Kidney glomerular epithelial cell (primary cell): ENCODE results near the gene DSP.

Source experiments
- DNase-seq: peaks from one replicate; lab custom pipeline; 2025; lab: John Stamatoyannopoulos, UW

Gene DSP

DNA sequence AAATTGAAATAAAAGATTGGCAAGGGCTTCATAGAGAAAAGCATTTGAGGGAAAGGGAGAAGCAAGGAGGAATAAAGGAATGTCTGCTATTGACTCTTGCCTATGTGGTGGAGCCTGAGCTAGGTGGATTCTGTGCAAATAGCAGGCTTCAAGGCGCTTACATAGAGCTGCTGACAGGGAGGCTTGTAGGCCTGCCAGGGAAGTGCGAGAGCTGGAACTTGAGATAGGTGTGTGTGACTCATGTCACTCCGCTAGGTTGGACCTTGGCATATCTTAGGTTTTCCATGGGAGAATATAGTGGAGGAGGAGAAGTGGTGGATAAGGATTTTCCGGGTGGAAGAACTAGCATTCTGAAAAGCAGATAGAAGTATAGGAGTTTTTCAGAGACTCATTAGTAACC is 62.5 kb downstream of the DSP start:
- no peak for DNase-seq

DNA sequence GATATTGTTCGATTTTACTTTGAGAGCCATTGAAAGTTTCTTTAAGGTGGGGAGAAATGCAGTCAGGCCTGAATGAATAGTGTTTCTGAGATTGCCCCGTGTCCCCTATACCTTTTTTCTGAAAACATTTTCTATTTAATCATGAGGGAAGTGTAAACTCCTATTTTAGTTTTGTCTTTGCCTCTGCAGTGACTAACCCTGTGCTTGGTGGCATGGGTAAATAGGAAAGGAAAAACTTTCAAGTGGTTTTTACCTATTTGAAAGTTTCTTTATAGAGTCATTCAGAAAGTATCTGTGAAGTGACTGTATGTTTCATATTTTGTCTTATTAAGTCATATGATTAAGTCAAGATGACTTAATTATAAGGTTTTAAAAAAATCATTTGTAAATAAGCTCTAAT is 63.0 kb downstream of the DSP start:
- no peak for DNase-seq

DNA sequence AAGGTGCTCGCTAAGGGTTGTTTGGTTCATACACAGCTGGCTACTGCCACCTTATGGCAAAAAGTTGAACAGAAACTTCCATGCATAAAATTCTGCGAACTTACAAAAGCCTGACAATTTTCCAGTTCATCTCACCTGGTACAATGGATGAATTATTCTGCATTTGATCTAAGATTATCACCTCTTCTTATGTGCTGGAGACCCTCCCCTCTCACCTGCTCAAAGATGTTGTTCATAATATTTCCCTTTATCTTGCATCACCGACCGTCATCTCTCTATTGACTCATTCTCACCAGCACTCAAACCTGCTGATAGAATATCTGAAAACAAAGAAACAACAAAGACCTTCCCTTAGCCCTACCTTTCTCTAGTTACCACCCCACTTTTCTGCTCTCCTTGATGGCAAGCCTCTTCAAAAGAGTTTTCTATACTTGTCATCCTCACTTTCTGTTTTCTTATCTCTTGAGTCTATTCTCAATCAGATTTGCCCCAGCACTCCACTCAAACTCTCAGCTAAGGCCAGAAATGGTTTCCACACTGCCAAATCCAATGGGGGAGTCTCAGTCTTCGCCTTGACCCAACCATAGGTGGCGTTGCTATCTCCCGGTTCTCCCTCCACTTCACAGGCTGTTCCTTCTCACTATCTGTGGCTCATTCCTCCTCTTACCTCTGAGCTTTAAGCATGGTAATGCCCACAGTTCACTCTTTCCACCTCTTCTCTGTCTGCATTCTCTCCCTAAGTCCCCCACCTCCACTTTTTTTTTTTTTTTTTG is 74.3 kb downstream of the DSP start:
- peak; percentile 71 for DNase-seq

DNA sequence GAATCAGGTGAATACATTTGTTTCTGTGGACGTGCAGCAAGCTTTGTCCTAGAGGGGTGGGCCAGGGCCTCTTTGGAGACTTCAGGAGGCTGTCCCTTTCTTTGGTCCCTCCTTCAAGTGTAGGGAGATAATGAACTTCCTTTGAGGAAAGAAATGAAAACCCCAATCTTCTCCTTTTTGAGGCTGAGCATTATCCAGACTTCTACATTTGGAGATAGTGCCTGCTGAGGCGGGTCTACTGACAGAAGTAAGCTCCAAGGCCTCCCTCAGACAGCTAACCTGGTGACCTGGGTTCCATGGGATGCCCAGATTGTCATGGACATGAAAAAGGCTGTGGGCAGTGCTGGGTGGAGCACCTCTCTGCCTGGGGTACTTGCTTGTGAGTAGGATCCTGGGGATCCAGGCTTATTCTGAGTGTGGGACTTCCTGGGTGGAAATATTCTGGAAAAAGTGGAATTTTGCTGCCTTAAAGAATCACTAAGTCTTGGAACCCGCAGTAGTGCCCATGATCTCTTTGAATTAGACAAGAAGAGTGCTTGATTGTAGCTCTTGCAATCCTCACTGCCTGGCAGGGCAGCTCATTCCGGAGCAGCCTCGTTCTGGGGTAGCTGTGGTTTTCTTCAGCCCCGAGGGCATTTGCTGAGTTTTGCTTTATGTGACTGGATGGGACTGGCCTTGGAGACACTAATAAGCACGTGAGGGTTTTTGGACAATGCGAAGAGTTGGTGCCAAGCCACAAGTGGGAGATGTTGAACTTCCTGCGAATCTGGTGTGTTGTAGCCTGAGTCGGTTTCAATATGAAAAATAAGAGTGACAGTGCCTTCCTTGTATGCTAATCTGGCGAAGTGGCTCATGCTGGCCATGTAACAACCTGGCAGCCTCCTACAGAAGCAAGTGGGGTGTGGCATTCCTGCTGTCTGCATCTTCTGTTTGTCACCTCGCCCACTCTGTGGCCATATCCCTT is 76.6 kb downstream of the DSP start:
- DNase-seq: no peak

DNA sequence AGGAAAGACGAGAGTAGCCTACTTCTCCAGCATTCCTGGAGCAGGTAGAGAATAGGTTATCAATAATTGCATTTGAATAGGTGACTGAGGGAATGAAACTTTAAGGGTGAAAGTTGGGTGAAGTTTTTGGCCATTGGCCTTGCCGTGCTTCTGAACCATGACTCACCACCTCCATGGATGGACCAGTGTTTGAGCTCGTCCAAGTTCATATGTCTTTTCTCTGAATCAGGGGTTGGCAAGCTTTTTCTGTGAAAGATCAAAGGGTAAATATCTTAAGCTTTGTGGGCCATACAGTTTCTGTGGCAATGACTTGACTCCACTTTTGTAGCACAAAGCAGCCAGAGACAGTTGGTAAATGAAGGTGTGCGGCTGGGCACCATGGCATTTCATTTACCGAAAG is 80.3 kb downstream of the DSP start:
- DNase-seq: no peak

DNA sequence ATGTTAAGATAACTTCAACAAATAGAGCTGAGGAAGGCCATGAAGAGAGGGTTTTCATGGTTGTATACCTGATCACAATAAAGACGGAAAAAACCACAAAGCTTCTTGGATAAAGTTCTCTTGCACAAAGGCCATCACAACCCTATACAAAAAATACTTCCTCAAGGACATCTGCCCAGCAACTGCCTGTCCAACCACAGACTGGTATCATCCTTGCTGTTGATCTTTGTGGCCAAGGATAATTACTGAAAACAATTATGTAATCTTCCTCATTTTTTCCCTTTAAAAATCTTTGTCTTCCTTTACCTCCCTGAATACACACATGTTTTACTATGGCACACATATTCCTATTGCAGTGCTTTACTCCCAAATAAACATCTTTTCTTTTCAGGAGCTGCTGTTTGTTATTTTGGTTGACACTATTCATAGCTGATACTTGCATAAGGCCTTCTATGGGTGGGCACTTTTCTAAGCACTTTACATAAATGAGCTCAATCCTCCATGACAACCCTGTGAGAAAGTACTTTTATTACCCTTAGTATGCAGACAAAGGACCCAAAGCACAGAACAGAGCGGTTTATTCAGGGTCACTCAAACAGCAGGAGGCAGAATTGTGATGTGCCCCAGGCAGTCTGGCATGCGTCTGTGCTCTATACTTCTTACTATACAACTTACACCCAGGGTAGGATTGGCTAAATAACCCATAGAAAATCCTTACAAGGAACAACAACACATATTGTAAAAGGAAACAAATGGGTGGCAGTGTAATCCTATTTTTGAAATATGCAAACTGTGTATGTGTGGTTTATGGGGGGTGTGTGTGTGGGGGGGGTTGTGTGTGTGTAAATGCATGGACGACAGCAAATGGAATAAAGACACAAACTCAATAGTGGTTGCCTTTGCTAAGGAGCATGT is 83.6 kb downstream of the DSP start:
- no peak for DNase-seq

DNA sequence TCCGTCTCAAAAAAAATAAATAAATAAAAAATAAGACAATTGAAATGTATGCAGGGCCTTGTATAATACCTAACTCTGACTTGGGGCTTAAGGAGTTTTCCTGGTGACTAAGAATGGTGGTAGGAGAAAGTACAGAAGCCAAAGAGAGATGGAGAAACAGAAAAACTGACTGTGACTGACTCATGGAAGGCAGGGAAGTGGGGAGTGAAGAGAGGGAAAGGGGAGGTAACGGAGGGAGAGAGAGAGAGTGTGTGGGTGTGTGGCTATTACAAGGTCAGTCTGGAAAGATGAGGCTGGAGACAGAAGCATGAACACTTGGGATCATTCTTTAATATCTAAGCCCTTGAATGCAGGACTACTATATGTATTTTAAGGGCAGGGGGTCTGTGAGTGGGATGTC is 87.0 kb downstream of the DSP start:
- peak; percentile 23 for DNase-seq

DNA sequence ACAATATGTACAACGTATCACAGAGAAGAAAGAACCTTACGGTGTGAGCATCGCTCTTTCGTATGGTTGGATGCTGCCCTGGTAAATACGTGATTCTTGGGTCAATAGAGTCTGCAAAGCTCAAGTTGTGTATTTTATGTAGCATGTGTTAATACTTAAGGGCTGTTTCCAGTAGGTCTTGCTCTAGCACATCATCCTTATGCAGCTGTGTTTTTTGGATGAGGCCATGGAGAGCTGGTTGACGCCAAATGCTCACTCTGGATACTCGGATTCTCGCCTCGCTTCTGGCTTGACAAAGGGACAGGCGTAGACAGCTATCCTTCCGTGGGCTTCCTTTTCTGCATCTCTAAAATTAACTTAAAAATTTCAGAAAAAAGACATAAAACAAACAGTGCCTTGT is 87.4 kb downstream of the DSP start:
- DNase-seq: no peak

DNA sequence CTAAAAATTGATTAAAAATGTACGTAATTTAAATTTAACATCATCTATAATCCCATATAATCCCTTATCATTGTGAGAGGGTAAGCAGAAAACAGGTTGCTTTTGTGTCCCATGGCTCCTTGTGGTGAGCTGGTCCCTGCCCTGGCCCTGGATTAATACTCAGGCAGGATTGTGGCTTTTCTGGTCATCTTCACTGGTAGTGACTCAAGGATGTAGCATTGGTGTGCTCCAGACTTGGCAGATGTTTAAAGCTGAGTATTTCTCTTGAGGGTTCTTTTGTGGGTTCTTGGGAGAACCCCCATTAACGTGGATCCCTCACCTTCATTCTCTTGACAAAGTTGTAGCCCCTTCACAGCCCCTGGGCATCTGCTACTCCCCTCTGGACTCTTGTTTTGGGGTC is 87.8 kb downstream of the DSP start:
- no peak for DNase-seq

DNA sequence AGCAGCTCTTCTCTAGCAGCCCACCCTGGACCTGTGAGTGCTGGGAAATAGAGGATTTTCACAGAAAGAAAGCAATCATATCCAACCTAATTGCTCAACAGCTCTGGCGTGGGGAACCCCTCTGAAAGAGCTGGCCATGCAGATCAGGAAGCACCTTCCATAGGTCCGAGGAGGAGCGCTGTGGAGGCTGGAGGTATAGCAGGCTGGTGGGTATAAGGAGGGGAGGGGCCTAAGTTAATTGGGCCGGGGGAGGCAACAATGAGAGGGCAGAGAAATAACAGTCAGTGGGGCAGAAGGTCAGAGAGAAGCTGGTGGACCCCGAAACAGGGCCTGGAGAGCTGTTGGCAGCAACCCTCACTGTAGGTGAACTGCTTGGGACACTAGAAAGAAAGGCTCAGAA is 89.3 kb downstream of the DSP start:
- DNase-seq: no peak

DNA sequence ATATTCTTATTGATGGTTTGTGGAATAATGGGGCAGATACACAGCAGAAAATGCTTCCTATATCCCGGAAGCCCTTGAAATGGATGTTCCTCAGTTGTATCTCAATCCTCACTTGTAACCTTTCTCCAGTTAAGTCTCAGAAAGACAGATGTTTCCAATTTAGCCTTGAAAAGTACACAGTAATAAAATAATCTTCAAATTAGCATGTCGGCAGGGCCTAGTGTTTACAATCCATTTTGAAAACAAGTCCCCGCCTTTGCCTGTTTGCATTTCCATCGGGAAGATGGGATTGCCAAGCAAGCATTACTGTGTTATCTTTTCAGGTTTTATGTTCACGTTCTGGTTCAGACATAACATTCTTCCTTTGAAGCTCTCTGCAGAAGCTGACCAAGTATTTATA is 90.0 kb downstream of the DSP start:
- no peak for DNase-seq

DNA sequence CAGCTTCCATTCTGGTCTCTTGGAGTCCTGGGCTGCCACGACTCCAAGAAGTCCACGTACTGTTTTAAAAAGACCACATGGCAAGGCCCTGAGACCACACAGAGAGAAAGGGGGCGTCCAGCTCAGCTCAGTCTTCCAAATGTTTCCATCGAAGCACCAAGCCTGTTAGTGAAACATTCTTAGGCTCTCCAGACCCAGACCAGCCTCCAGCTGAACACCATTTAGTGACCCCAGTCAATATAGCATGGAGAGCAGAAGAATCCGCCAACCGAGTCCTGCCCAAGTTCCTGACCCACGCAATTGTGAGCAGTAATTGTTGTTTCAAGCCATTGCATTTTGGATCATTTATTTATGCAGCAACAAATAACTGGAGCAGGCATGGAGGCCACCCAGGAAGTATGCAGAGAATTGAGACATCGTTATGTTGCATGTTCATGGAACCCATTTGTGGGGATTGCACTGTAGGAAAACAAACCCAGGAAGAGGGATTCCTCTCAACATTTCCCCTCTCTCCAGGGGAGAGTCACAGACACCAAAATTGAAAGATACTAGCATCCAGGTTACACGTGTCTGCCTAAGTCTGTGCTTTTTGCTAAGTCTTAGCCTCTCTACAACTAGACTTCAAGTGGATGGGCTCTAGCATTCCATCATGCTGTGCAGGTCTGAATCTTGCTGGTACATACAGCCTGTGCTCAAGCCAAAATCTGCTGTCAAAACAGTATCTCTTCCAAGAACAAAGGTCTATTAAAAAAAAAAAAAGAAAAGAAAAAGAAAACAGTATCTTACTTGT is 91.2 kb downstream of the DSP start:
- DNase-seq: no peak

DNA sequence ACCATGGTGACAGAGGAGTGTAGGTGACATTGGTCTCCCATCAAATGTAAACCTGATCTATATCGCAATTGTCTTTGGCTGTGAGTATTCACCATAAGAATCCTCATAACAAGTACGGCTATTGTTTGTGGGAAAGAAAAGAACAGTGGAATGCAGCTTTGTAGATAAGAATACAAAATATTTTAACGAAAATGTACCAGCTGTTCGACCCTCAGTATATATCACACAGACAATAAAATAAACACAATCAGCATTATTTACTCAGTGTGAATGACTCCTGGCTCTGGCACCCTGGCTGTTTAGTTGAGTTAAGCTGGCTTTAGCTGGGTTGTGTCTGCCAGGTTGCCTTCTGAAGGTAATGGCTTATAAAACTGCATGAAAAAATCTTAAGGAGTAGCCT is 91.9 kb downstream of the DSP start:
- no peak for DNase-seq

DNA sequence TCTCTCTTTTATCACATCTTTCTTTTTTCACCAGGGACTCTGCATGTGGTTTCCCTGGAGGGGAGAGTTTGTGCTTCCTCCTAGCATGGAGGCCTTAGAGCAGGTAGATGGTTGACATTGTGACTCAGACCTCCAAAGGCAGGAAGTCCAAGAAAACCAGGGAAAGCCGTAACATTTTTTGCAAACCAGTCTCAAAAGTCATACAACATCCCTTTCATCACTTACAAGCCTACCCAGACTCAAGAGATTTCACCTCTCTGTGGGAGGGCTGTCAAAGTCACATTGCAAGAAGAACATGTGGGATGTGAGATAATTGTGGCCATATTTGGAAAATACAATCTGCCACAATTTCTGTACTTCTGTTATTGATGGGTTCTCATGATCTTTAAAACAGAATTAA is 94.7 kb downstream of the DSP start:
- DNase-seq: no peak
